Karpas-422 (cell line): Measurements from ENCODE around the gene TAS2R19. TPM values are rescaled to one million over a fixed set of nuclear protein-coding genes. Genes with fewer than 3 reads are reported as not detected.

Source experiments
- DNase-seq: peaks from one replicate; pipeline ENCODE4 v3.0.0-alpha.2; 2015
- H2AFZ ChIP-seq: fragments of 200-600 bp; sonication (generic); 2 replicates; pipeline ENCODE4 v1.6.1; 2014; ENCODE audit warnings: antibody characterized with exemption, low read length, mixed read lengths
- H3K27ac ChIP-seq: fragments of 200-600 bp; sonication (generic); 2 replicates; pipeline ENCODE4 v1.5.1; 2014; ENCODE audit warnings: mild to moderate bottlenecking, low read length, moderate library complexity
- H3K27me3 ChIP-seq: fragments of 200-600 bp; sonication (generic); 2 replicates; pipeline ENCODE4 v1.6.1; 2014; ENCODE audit warnings: low read length, mixed read lengths
- H3K36me3 ChIP-seq: fragments of 200-600 bp; sonication (generic); 2 replicates; pipeline ENCODE4 v1.6.1; 2014; ENCODE audit warnings: low read length, mixed read lengths; ENCODE audit not compliant: insufficient read depth
- H3K4me1 ChIP-seq: fragments of 200-600 bp; sonication (generic); 2 replicates; pipeline ENCODE4 v1.6.1; 2014; ENCODE audit warnings: mild to moderate bottlenecking, low read length, mixed read lengths
- H3K4me2 ChIP-seq: fragments of 200-600 bp; sonication (generic); 2 replicates; pipeline ENCODE4 v1.6.1; 2014; ENCODE audit warnings: low read length, low read depth, mild to moderate bottlenecking; ENCODE audit not compliant: poor library complexity, severe bottlenecking
- H3K4me3 ChIP-seq: fragments of 200-600 bp; sonication (generic); 2 replicates; pipeline ENCODE4 v1.5.1; 2014; ENCODE audit warnings: mild to moderate bottlenecking, antibody characterized with exemption, low read length, mixed read lengths
- H3K79me2 ChIP-seq: fragments of 200-600 bp; sonication (generic); 2 replicates; pipeline ENCODE4 v1.6.1; 2014; ENCODE audit warnings: mild to moderate bottlenecking, low read length, mixed read lengths
- H3K9ac ChIP-seq: fragments of 200-600 bp; sonication (generic); 2 replicates; pipeline ENCODE4 v1.6.0; 2014; ENCODE audit warnings: low read length
- H3K9me2 ChIP-seq: fragments of 200-600 bp; sonication (generic), shearing (Covaris generic); replicated peaks from 2 replicates; pipeline ENCODE4 v1.6.0; 2014; ENCODE audit warnings: mild to moderate bottlenecking, low read length, moderate library complexity; ENCODE audit not compliant: insufficient read depth
- H3K9me3 ChIP-seq: fragments of 300-700, 200-600 bp; sonication (generic); 2 replicates; pipeline ENCODE4 v1.6.1; 2014; ENCODE audit warnings: low read length, mixed read lengths
- H4K20me1 ChIP-seq: fragments of 200-600 bp; sonication (generic); 2 replicates; pipeline ENCODE4 v1.6.1; 2014; ENCODE audit warnings: mild to moderate bottlenecking, antibody characterized with exemption, low read length, low read depth; ENCODE audit not compliant: insufficient read depth
- total RNA-seq: library from RNA; depleted of rRNA; stranded (reverse); fragments of >200 nt; shearing (Covaris generic); gene quantifications from 2 replicates; pipeline ENCODE4 v1.2.3, GENCODE V29; 2014; ENCODE audit warnings: low replicate concordance; rRNA removed

TAS2R19 gene
- total RNA-seq, 1 experiment from 2014 or later = 16.4 TPM

DNA sequence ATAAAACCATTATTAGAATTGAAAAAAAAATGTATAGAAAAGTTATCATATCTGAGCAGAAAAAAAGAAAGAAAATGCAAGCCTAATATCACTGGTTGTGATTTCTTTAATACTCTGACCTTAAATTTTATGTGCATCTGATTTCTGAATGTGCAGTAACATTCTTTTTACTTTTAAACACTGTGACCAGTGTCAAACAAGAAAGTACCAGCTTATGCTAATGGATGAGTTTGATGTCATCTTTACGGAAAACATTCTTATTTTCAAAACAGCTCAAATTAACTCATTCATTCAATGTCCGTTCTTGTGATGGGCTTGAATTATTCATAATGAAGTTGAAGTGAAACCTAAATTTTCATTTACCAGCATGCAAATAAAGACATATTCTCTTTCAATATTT lies 35.6 kb downstream of the TAS2R19 start, which contains the start of gene TAS2R50:
Gene TAS2R50 (minus strand): TSS at position 101 of the 400 bp plus-strand sequence. CDS start 52 bp downstream, at position 49.
- H3K79me2 ChIP-seq = 0 out of 2 replicates have a peak, but pooled peaks cover 6% of the 10 kb centered on the region
- no peak for DNase-seq
- H3K9me3 ChIP-seq = no peaks in the 10 kb centered on the region
- H3K27me3 ChIP-seq = no peaks in the 10 kb centered on the region
- no peak within 1 kb of the TSS for H2AFZ ChIP-seq
- no peaks in the 10 kb centered on the region for H3K36me3 ChIP-seq
- no peak within 1 kb of the TSS for H3K9ac ChIP-seq
- H3K27ac ChIP-seq = no peak within 1 kb of the TSS
- no peaks in the 10 kb centered on the region for H3K9me2 ChIP-seq
- H3K4me1 ChIP-seq = no peaks in the 10 kb centered on the region
- H4K20me1 ChIP-seq = no peaks in the 10 kb centered on the region
- no peak within 1 kb of the TSS for H3K4me3 ChIP-seq
- H3K4me2 ChIP-seq = no peak within 1 kb of the TSS

DNA sequence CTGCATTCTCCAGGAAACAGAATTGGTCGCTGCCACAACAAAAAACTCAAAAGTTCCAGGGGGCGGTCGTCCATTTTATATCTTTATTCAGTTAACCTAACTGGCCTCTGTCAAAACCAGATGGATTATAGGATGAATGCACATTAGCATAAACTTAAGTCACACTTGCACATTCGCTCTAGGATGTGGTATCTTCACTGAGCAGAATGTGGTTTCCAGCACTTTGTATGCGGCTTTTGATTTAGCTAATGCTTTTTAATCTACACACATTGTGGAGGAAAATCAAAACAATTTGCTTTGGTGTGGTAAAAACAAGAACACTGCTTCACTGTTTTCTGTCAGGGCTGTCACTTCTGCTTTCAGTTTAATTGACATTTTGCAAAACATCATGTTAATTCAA lies 40.2 kb downstream of the TAS2R19 start:
- Histone ChIP-seq H3K9ac (no peak overlapping the region), H3K79me2 (peaks cover 23% of the 10 kb centered on the region), H3K9me2 (no peaks in the 10 kb centered on the region), H3K27ac (no peak overlapping the region), H3K9me3 (no peaks in the 10 kb centered on the region), H3K4me2 (no peak overlapping the region), H3K36me3 (no peaks in the 10 kb centered on the region), H3K4me3 (no peak overlapping the region), H2AFZ (no peak overlapping the region), H4K20me1 (no peaks in the 10 kb centered on the region), H3K4me1 (no peaks in the 10 kb centered on the region), H3K27me3 (no peaks in the 10 kb centered on the region)
- DNase-seq = no peak

DNA sequence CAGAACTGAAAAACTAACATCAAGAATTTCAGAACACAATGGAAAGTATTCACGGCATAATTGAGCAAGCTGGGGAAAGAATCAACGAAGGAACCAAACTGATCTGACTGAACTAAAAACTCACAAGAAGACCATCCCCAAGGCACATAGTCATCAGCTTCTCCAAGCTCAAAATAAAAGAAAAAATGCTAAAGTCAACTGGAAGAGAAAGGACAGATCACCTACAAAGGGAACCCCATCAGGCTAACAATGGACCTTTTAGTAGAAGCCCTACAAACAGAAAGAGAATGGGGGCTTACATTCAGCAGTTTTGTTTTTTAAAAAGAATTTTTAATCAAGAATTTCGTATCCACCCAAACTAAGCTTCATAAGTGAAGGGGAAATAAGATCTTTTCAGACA lies 47.5 kb downstream of the TAS2R19 start:
- H3K9me3 ChIP-seq = no peaks in the 10 kb centered on the region
- no peak overlapping the region for H2AFZ ChIP-seq

More for the DNA sequence above, 47.5 kb downstream of the TAS2R19 start:
- H3K27me3 ChIP-seq = no peaks in the 10 kb centered on the region
- no peaks in the 10 kb centered on the region for H3K9me2 ChIP-seq
- no peaks in the 10 kb centered on the region for H3K4me1 ChIP-seq
- no peak overlapping the region for H3K27ac ChIP-seq
- H4K20me1 ChIP-seq = no peaks in the 10 kb centered on the region
- H3K79me2 ChIP-seq = peaks cover 68% of the 10 kb centered on the region
- no peak overlapping the region for H3K4me2 ChIP-seq
- H3K4me3 ChIP-seq = no peak overlapping the region
- no peak for DNase-seq
- peaks cover 5% of the 10 kb centered on the region; the same call in 1 of the 2 replicates for H3K36me3 ChIP-seq
- H3K9ac ChIP-seq = no peak overlapping the region

Other genes starting within 250 kb of the TAS2R19 start
- gene TAS2R7, start 220.0 kb downstream of the TAS2R19 start, total RNA-seq = 0.47 TPM in 1 of 2 replicates, not detected in the other
- 0.52 TPM in 1 of 2 replicates, not detected in the other for gene TAS2R8, start 215.3 kb downstream of the TAS2R19 start, total RNA-seq
- 0.19 TPM in 1 of 2 replicates, not detected in the other for gene TAS2R9, start 212.5 kb downstream of the TAS2R19 start, total RNA-seq
- 1.5 and 7.3 TPM in 2 replicates for gene TAS2R10, start 196.3 kb downstream of the TAS2R19 start, total RNA-seq
- 5.7 and 12.7 TPM in 2 replicates for gene PRR4, start 173.1 kb downstream of the TAS2R19 start, total RNA-seq
- 27.7 and 64.5 TPM in 2 replicates for gene PRH1, start 138.4 kb downstream of the TAS2R19 start, total RNA-seq
- 3.2 and 8.9 TPM in 2 replicates for gene TAS2R13, start 113.1 kb downstream of the TAS2R19 start, total RNA-seq
- gene PRH2, start 93.4 kb downstream of the TAS2R19 start, total RNA-seq = not detected in 2 replicates
- gene TAS2R14, start 83.4 kb downstream of the TAS2R19 start, total RNA-seq = 3.9 and 12.6 TPM in 2 replicates
- 3.9 and 12.0 TPM in 2 replicates for gene TAS2R50, start 35.7 kb downstream of the TAS2R19 start, total RNA-seq
- 4.0 and 18.2 TPM in 2 replicates for gene TAS2R20, start 24.3 kb downstream of the TAS2R19 start, total RNA-seq
- gene TAS2R31, start 8.8 kb upstream of the TAS2R19 start, total RNA-seq = 9.5 and 18.0 TPM in 2 replicates
- gene TAS2R46, start 39.7 kb upstream of the TAS2R19 start, total RNA-seq = 0.83 and 6.3 TPM in 2 replicates
- 0.90 and 7.6 TPM in 2 replicates for gene TAS2R43, start 69.7 kb upstream of the TAS2R19 start, total RNA-seq
- gene TAS2R30, start 112.0 kb upstream of the TAS2R19 start, total RNA-seq = 6.0 and 13.9 TPM in 2 replicates
- gene SMIM10L1, start 148.6 kb upstream of the TAS2R19 start, total RNA-seq = 4.9 and 9.0 TPM in 2 replicates
- not detected in 2 replicates for gene TAS2R42, start 164.3 kb upstream of the TAS2R19 start, total RNA-seq
- gene PRB3, start 247.1 kb upstream of the TAS2R19 start, total RNA-seq = not detected in 2 replicates